Cardiac fibroblast (primary cell): ENCODE results near the gene NUTM1.
"Not testable (repeated sequence)": the region's sequence is repeated elsewhere in the genome, so short reads cannot be mapped to it uniquely, and the experiment has no call there.

Source experiments
- DNase-seq, 2 donors: peaks; one replicate each; pipeline versions ENCODE4 v3.0.0 to v3.0.0-alpha.2; 2010; ENCODE audit warnings: low read depth in 2 of 2
- H3K4me3 ChIP-seq, 2 donors: replicated peaks in 1 of 2; 1 replicate in 1 of 2; 2 replicates in 1 of 2; pipeline ENCODE4 v1.5.1; 2011; ENCODE audit warnings: low read depth in 2 of 2, low read length in 2 of 2, mild to moderate bottlenecking in 2 of 2, moderate library complexity in 1 of 2
- TF ChIP-seq, protein P1 (sequence below): IDR thresholded peaks from one replicate; pipeline ENCODE4 v1.5.1; 2011; ENCODE audit warnings: low read depth, mild to moderate bottlenecking, low read length, inconsistent platforms

Gene NUTM1

GRCh38 chr15:34370129-34370528 is 27.0 kb downstream of the NUTM1 start:
- TF ChIP-seq, protein P1, sequence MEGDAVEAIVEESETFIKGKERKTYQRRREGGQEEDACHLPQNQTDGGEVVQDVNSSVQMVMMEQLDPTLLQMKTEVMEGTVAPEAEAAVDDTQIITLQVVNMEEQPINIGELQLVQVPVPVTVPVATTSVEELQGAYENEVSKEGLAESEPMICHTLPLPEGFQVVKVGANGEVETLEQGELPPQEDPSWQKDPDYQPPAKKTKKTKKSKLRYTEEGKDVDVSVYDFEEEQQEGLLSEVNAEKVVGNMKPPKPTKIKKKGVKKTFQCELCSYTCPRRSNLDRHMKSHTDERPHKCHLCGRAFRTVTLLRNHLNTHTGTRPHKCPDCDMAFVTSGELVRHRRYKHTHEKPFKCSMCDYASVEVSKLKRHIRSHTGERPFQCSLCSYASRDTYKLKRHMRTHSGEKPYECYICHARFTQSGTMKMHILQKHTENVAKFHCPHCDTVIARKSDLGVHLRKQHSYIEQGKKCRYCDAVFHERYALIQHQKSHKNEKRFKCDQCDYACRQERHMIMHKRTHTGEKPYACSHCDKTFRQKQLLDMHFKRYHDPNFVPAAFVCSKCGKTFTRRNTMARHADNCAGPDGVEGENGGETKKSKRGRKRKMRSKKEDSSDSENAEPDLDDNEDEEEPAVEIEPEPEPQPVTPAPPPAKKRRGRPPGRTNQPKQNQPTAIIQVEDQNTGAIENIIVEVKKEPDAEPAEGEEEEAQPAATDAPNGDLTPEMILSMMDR: no peak
- DNase-seq: no peak
- no peak overlapping the region for H3K4me3 ChIP-seq

DNA sequence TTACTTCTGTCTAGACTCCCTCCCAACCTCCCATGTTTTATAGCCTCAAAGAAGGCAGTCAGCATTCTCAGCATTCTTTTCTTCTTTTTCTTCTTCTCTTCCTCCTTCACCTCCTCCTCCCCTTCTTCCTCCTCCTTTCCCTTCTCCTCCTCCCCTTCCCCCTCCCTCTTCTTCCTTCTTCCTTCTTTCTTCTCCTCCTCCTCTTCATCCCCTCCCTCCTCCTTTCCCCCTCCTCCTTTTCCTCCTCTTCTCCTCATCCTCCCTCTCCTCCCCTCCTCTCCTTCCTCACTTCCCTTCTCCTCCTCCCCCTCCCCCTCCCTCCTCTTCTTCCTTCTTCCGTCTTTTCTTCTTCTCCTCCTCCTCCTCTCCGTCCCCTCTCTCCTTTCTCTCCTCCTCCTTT is 27.5 kb downstream of the NUTM1 start:
- TF ChIP-seq, protein P1: no peak
- DNase-seq: no peak
- no peak overlapping the region for H3K4me3 ChIP-seq

GRCh38 chr15:34373951-34374350 is 30.8 kb downstream of the NUTM1 start:
- TF ChIP-seq, protein P1: no peak

GRCh38 chr15:34374816-34375215 is 31.7 kb downstream of the NUTM1 start:
- TF ChIP-seq, protein P1: no peak
- H3K4me3 ChIP-seq: no peak overlapping the region
- no peak for DNase-seq

More at GRCh38 chr15:34373951-34374350, 30.8 kb downstream of the NUTM1 start:
- H3K4me3 ChIP-seq: no peak overlapping the region
- no peak for DNase-seq

- not testable (repeated sequence) for DNase-seq, H3K4me3 ChIP-seq
These were observed 32.4 kb downstream of the NUTM1 start for GRCh38 chr15:34375541-34375940.

GRCh38 chr15:34376856-34377255 is 33.7 kb downstream of the NUTM1 start:
- TF ChIP-seq, protein P1: no peak
- no peak overlapping the region for H3K4me3 ChIP-seq
- DNase-seq: no peak

GRCh38 chr15:34380491-34380890 is 37.4 kb downstream of the NUTM1 start:
- not testable (repeated sequence) for DNase-seq, H3K4me3 ChIP-seq

DNA sequence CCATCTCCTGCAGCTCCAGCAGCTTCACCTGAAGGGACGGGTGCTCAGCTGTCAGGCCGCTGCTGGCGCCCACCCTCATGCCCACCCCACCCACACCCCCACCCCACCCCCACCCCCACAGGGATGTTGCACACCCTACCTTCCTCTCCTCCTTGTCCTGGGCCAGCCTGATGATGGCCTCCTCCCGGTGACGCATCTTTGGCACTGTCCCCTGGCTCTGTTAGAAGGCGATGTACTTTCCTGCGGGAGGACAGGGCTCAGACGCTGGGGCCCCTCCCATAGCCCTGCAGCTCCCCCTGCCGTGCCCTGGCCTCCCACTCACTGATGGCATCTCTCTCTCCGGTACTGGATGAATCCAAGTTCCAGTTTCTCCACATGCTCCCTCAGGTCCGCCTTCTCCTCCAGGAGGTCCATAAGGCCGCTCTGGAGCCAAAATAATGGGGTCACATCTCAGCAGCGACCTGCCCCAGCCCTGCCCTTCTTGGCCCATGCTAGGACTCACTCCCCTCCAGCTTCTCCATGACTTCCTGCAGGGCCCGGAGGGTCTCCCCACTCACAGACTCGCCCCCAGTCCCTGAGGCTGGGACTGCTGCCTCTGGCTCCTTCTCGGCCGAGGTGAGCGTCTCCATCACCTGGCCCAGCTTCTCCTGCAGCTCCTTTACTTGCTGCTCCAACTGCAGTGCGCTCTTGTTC is 38.9 kb downstream of the NUTM1 start:
- not testable (repeated sequence) for H3K4me3 ChIP-seq, DNase-seq

- not testable (repeated sequence) for H3K4me3 ChIP-seq, DNase-seq
These were observed 46.5 kb downstream of the NUTM1 start for GRCh38 chr15:34389594-34390086.

DNA sequence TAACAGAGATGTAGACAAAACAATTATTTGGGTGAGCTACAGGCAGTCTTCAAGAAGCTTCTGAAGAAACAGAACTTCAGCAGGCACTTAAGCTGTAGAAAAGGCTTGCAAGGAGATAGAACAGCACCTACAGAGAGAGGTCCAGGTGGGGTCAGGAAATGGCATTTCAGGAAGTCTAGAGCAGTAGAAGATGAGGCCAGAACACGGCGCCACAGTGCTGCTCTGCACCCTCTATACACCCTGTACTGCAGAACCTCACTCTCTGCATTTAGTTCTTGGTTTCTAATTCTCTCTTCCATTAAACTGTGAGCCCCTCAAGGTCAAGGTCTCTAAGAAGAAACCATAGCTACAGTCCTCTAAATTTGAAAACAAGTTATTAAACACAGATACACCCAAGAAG is 49.9 kb downstream of the NUTM1 start:
- not testable (repeated sequence) for DNase-seq, H3K4me3 ChIP-seq

DNA sequence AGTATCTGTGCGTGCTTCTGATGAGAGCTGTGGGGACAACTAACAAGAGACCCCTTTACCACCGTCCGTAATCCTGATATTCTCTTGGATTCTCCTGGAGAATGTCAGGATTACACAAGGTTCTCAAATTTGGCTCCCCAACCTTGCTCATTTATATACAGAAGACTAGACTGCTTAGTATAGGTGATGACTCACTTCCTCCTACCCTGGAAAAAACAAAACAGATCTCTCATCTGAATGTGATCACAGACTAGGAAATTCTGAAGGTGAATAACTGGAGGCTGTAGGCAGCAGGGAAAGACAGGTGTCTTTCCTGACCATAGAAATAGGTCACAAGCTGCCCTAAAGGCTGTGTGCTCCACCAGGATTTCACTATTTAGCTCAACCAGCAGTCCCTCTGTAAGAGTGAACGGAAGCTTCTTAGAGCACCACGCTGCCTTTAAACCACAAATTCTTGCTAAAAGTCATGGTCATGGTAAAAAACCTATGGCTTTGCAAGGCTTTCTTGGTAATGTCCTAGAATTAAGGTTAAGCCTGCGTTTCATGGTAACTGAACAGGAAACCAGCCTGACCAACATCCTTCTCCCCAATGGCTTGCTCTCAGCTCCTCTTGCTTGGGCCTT is 54.6 kb downstream of the NUTM1 start:
- not testable (repeated sequence) for DNase-seq, H3K4me3 ChIP-seq

GRCh38 chr15:34403160-34403598 is 60.1 kb downstream of the NUTM1 start:
- not testable (repeated sequence) for DNase-seq, H3K4me3 ChIP-seq
